ENCODE measurements around the gene HCLS1. TPM values are rescaled to one million over a fixed set of nuclear protein-coding genes. Genes with fewer than 3 reads are reported as not detected.

The HCLS1 gene
- total RNA-seq, 1 donor from 2014 or later, result 45.8 TPM

GRCh38 chr3:121592856-121593702 lies 67.6 kb downstream of the HCLS1 start, which contains the start of gene FBXO40:
FBXO40 (plus strand) TSS chr3:121593379; CDS start chr3:121620576, 27,197 bp downstream.
- Mint-ChIP-seq H3K4me1 (ENCODE audit: unreplicated experiment) (peaks cover 4% of the 10 kb centered on the region), H3K27ac (ENCODE audit: unreplicated experiment) (no peak within 1 kb of the TSS), H3K27me3 (ENCODE audit: unreplicated experiment) (no peaks in the 10 kb centered on the region), H3K36me3 (ENCODE audit: low read depth, unreplicated experiment) (no peaks in the 10 kb centered on the region), H3K4me3 (ENCODE audit: unreplicated experiment) (peak within 1 kb of the TSS; percentile 50), H3K9me3 (ENCODE audit: unreplicated experiment) (no peaks in the 10 kb centered on the region)
- DNase-seq (ENCODE audit: low spot score), result peak; percentile 13
- no peak for TF ChIP-seq CTCF (IDR thresholded peaks at IDR 0.05; ENCODE audit: unreplicated experiment)

GRCh38 chr3:121584418-121584817 lies 76.3 kb downstream of the HCLS1 start:
- Mint-ChIP-seq H3K36me3 (ENCODE audit: low read depth, unreplicated experiment) (no peaks in the 10 kb centered on the region), H3K4me1 (ENCODE audit: unreplicated experiment) (no peaks in the 10 kb centered on the region), H3K4me3 (ENCODE audit: unreplicated experiment) (no peak overlapping the region), H3K27me3 (ENCODE audit: unreplicated experiment) (no peaks in the 10 kb centered on the region), H3K9me3 (ENCODE audit: unreplicated experiment) (no peaks in the 10 kb centered on the region), H3K27ac (ENCODE audit: unreplicated experiment) (no peak overlapping the region)
- DNase-seq (ENCODE audit: low spot score), result no peak
- no peak for TF ChIP-seq CTCF (IDR thresholded peaks at IDR 0.05; ENCODE audit: unreplicated experiment)

GRCh38 chr3:121581691-121582090 lies 79.0 kb downstream of the HCLS1 start:
- Mint-ChIP-seq H3K27me3 (ENCODE audit: unreplicated experiment) (no peaks in the 10 kb centered on the region), H3K36me3 (ENCODE audit: low read depth, unreplicated experiment) (no peaks in the 10 kb centered on the region), H3K4me3 (ENCODE audit: unreplicated experiment) (no peak overlapping the region), H3K4me1 (ENCODE audit: unreplicated experiment) (no peaks in the 10 kb centered on the region), H3K27ac (ENCODE audit: unreplicated experiment) (no peak overlapping the region), H3K9me3 (ENCODE audit: unreplicated experiment) (no peaks in the 10 kb centered on the region)
- TF ChIP-seq CTCF (IDR thresholded peaks at IDR 0.05; ENCODE audit: unreplicated experiment), result no peak
- DNase-seq (ENCODE audit: low spot score), result no peak

Other genes with a start within 250 kb of the HCLS1 start
- 2.1 TPM for gene POLQ, start 114.9 kb downstream of the HCLS1 start, total RNA-seq (ENCODE audit: unreplicated experiment)
- not detected for gene ARGFX, start 93.0 kb downstream of the HCLS1 start, total RNA-seq (ENCODE audit: unreplicated experiment)
- gene FBXO40, start 67.5 kb downstream of the HCLS1 start, total RNA-seq (ENCODE audit: unreplicated experiment), result not detected
- 63.1 TPM for gene GOLGB1, start 88.8 kb upstream of the HCLS1 start, total RNA-seq (ENCODE audit: unreplicated experiment)
- gene IQCB1, start 174.2 kb upstream of the HCLS1 start, total RNA-seq (ENCODE audit: unreplicated experiment), result 22.5 TPM
- gene EAF2, start 174.3 kb upstream of the HCLS1 start, total RNA-seq (ENCODE audit: unreplicated experiment), result 4.0 TPM
- 4.9 TPM for gene SLC15A2, start 233.5 kb upstream of the HCLS1 start, total RNA-seq (ENCODE audit: unreplicated experiment)

Data from endothelial cell (in vitro differentiated cells).